GM12878 (cell line): ENCODE data around the gene XRN2. TPM values are rescaled to one million over a fixed set of nuclear protein-coding genes. Genes with fewer than 3 reads are reported as not detected.

Experiments used
- ATF3 ChIP-seq: IDR thresholded peaks from 2 replicates; pipeline ENCODE4 v1.6.1; 2011; ENCODE audit warnings: low read depth, mild to moderate bottlenecking, low read length, moderate library complexity, borderline replicate concordance; ENCODE audit errors: extremely low read depth
- E4F1 ChIP-seq: fragments of 450-650 bp; IDR thresholded peaks from 2 replicates; pipeline ENCODE4 v1.6.1; 2018; ENCODE audit warnings: borderline replicate concordance, mild to moderate bottlenecking; ENCODE audit not compliant: partially characterized antibody
- EGR1 ChIP-seq, 2 experiments: IDR thresholded peaks; 1 replicate in 1 of 2; 2 replicates in 1 of 2; pipeline ENCODE4 v1.6.1; 2011 to 2012; ENCODE audit warnings: low read depth in 2 of 2, low read length in 2 of 2, borderline replicate concordance in 1 of 2, mild to moderate bottlenecking in 1 of 2, moderate library complexity in 1 of 2
- MEF2A ChIP-seq: IDR thresholded peaks from 2 replicates; pipeline ENCODE4 v1.6.1; 2011; ENCODE audit warnings: low read depth, mild to moderate bottlenecking, low read length, moderate library complexity; ENCODE audit not compliant: insufficient read depth
- NR2F1 ChIP-seq: fragments of 450-650 bp; conservative IDR thresholded peaks from 2 replicates; pipeline ENCODE4 v1.6.1; 2017; ENCODE audit warnings: mild to moderate bottlenecking
- SIX5 ChIP-seq: IDR thresholded peaks from 2 replicates; pipeline ENCODE4 v1.6.1; 2011; ENCODE audit warnings: mild to moderate bottlenecking, low read depth, low read length, moderate library complexity; ENCODE audit not compliant: severe bottlenecking
- YY1 ChIP-seq: IDR thresholded peaks from 2 replicates; pipeline ENCODE4 v1.6.1; 2011; ENCODE audit warnings: low read depth, mild to moderate bottlenecking, low read length
- polyA plus RNA-seq, 11 experiments: library from polyadenylated mRNA; depleted of rRNA in 4 of 11; unstranded in 6 of 11; stranded (reverse) in 5 of 11; fragments of >200 nt; fragmentation: Nextera tagmentation in 4 of 11; fragmentation: Illumina TruSeq in 1 of 11; extraction: Ambion mirVana in 4 of 11; extraction: Trizol in 1 of 11; gene quantifications; 1 replicate in 1 of 11; 2 replicates in 10 of 11; pipeline versions ENCODE4 v1.2.1 to v1.2.3, GENCODE V29; 2011 to 2016; ENCODE audit warnings: inconsistent platforms in 2 of 11, missing spikeins in 2 of 11, low read depth in 1 of 11
- total RNA-seq, 4 experiments: library from RNA; depleted of rRNA in 3 of 4; stranded (reverse); fragments of >200 nt in 3 of 4; fragmentation: Illumina TruSeq in 1 of 4; extraction: Trizol in 1 of 4; gene quantifications; 2 replicates each; pipeline versions ENCODE4 v1.2.1 to v1.2.3, GENCODE V29; 2013 to 2021
- TF ChIP-seq, protein P1 (sequence below): fragments of 450-650 bp; formaldehyde crosslinking; IDR thresholded peaks from 2 replicates; pipeline ENCODE4 v1.5.0; 2022; ENCODE audit warnings: mild to moderate bottlenecking, missing genetic modification characterization

XRN2 gene
- total and polyA plus RNA-seq, 10 of the 15 experiments (the other 5 are each of a cell fraction or from before 2014, with no cell fraction given), result 59.7 to 97.8 (median 75.6) TPM

GRCh38 chr20:21280522-21281016 lies 22.6 kb upstream of the XRN2 start (continued):
- TF ChIP-seq ATF3 (no peak), NR2F1 (no peak), EGR1 (IDR thresholded peaks at IDR 0.05; ENCODE audit: borderline replicate concordance in 1 of 2, low read depth in 2 of 2, low read length in 2 of 2) (peak in 1 of 2 experiments; percentile 43; a peak in 1 of 3 replicates), MEF2A (no peak), SIX5 (no peak), YY1 (no peak), E4F1 (no peak)
- TF ChIP-seq, protein P1, sequence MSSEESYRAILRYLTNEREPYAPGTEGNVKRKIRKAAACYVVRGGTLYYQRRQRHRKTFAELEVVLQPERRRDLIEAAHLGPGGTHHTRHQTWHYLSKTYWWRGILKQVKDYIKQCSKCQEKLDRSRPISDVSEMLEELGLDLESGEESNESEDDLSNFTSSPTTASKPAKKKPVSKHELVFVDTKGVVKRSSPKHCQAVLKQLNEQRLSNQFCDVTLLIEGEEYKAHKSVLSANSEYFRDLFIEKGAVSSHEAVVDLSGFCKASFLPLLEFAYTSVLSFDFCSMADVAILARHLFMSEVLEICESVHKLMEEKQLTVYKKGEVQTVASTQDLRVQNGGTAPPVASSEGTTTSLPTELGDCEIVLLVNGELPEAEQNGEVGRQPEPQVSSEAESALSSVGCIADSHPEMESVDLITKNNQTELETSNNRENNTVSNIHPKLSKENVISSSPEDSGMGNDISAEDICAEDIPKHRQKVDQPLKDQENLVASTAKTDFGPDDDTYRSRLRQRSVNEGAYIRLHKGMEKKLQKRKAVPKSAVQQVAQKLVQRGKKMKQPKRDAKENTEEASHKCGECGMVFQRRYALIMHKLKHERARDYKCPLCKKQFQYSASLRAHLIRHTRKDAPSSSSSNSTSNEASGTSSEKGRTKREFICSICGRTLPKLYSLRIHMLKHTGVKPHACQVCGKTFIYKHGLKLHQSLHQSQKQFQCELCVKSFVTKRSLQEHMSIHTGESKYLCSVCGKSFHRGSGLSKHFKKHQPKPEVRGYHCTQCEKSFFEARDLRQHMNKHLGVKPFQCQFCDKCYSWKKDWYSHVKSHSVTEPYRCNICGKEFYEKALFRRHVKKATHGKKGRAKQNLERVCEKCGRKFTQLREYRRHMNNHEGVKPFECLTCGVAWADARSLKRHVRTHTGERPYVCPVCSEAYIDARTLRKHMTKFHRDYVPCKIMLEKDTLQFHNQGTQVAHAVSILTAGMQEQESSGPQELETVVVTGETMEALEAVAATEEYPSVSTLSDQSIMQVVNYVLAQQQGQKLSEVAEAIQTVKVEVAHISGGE, result no peak
- TF ChIP-seq, all 136 proteins: peak for 2
